22Rv1 (cell line): Measurements from ENCODE around the gene GABRG3.

Source experiments
- H3K27ac ChIP-seq: fragments of 450-650 bp; 2 replicates; pipeline ENCODE4 v1.5.1; 2017
- ZFX ChIP-seq: fragments of 450-650 bp; IDR thresholded peaks from 2 replicates; pipeline ENCODE4 v1.6.1; 2017; ENCODE audit warnings: antibody characterized with exemption, borderline replicate concordance
- TF ChIP-seq, protein P1 (sequence below): fragments of 450-650 bp; IDR thresholded peaks from 2 replicates; pipeline ENCODE4 v1.5.1; 2017; ENCODE audit warnings: mild to moderate bottlenecking

GABRG3 gene

DNA sequence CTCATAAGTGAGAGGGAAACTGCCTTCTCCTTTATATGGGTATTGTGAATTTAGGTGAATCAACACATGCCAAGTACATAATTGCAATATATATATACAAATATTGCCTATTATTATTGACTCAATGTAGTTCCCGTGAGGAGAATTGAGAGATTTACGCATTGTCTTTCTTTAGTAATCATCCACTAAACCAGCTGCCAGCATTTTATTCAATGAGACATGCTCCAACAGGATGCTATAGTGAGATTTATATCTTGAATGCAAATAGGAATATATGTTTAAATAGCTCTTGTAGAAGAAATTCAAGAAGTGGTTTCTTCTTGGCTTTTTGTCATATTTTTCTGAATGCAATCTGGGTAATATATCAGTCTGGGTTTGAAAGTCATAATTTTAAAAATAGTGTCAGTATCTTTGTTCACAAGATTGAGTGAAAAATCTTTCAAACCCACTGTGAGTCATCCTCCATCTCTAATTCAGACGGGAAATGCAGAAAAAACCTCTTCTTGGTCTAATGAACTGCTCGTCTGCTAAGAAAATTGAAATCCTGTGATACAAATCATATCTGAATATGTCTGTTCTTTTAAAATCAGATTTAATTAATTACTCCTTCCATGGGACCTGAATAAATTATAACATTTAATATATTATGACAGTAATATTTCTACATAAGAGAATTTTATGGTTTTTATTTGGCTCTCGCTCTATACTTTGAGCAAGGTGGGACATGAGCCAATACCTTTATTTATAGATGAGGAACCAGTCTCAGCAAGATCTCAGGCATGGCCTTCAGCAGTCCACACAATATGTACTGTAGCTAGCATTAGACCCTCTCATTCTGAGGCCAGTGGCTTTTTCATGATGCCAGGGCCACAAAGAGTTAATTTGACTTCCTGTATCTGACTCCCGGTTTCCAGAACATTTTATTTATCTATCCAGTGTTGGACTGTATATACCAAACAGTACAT, 516.0 kb downstream of the GABRG3 start:
- H3K27ac ChIP-seq: no peak overlapping the region
- no peak for TF ChIP-seq ZFX
- TF ChIP-seq, protein P1, sequence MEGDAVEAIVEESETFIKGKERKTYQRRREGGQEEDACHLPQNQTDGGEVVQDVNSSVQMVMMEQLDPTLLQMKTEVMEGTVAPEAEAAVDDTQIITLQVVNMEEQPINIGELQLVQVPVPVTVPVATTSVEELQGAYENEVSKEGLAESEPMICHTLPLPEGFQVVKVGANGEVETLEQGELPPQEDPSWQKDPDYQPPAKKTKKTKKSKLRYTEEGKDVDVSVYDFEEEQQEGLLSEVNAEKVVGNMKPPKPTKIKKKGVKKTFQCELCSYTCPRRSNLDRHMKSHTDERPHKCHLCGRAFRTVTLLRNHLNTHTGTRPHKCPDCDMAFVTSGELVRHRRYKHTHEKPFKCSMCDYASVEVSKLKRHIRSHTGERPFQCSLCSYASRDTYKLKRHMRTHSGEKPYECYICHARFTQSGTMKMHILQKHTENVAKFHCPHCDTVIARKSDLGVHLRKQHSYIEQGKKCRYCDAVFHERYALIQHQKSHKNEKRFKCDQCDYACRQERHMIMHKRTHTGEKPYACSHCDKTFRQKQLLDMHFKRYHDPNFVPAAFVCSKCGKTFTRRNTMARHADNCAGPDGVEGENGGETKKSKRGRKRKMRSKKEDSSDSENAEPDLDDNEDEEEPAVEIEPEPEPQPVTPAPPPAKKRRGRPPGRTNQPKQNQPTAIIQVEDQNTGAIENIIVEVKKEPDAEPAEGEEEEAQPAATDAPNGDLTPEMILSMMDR: no peak

DNA sequence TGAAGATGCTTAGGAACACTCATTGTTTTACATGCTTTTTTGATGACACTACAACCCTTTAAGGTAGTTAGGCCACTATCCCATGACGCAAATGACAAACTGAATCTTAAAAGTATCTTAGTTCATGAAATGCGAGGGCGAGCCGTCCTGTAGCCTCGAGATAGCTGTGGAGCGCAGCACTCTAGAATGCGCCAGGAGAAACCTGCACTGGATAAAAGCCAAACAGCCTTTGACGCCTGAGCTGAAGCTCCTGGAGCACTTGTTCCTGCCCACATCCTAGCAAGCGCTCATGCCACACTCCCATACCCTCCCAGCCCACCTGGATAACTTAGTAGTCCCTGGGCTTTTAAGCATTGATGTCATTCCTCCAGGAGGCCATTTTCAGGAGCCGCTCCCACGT, 516.9 kb downstream of the GABRG3 start:
- TF ChIP-seq, protein P1: no peak
- TF ChIP-seq ZFX: no peak
- H3K27ac ChIP-seq: no peak overlapping the region

DNA sequence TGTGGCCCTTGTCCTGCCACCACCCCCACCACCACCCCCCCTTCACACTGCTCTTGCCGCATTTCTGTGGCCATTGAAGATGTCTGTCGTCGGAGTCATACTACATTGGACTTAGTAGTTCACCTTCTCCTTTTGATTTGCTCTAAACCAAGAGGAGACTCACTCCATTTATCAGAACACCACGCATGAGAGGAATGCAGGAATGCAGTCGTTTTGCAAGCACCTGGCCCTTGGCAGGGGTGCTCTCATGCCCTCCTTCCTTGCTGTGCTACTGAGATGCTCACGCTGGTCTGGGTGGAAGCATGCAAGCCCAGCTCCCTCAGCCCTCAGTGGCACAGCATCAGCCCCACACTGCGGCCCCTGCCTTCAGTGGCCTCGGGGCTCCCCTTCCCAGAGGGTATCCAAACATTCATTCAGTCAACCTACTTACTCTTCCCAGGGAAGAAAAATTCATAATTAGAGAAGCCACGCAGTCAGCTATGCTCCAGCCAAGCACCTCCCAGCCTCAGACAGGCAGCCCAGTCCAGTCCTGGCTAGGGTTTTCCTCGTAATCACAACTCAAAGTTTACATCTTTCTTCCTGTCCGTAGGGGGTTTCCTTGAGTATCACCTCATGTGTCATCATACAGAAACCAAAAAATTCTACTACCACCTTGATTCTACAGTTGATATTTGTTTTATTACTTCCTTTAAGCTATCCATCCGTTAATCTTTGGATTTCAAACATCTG, 520.0 kb downstream of the GABRG3 start:
- no peak overlapping the region for H3K27ac ChIP-seq
- TF ChIP-seq, protein P1: no peak
- TF ChIP-seq ZFX: no peak

DNA sequence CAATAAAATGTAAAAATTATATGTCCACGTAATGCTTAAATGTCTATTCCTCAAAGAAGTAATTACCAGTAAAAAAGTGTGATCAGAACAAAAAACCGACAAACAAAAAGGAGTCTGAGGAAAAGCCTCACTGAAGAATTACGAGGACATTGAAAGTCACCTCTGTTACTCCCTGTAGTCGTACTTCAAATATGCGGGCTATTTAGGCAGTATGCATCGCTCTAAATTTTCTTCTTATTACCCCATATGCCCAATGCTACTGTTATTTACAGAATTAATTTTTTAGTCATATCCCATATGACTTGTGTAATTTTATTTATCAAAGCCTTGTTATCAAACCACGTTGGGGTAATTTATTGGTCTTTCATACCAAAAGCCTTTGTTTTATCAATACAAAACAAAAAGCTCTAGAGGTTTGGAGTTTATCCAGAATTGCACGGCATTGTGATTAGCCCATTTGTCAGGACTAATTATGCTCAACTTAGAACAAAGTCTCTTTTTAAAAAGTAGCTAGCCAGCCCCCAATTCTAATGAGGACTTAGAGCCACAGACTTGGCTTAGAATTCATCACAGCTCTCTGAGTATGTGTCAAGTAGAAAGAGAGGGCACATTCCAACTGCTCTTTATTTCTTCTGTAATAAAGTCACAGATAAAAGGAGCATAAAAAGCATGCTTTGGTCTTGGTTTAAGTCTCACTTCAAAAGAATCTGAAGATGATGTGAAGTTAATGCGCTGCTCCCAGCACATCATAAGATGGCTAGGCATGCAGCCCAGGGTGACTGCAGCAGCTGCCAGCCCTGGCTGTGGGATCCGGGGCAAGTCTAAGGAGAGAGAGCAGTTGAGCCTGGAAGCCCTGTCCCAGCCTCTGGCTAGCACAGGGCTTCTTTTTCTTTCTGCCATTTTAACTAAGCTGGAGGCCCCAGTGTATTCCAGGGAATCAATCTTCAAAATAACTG, 521.0 kb downstream of the GABRG3 start:
- no peak for TF ChIP-seq ZFX
- TF ChIP-seq, protein P1: no peak
- H3K27ac ChIP-seq: no peak overlapping the region

DNA sequence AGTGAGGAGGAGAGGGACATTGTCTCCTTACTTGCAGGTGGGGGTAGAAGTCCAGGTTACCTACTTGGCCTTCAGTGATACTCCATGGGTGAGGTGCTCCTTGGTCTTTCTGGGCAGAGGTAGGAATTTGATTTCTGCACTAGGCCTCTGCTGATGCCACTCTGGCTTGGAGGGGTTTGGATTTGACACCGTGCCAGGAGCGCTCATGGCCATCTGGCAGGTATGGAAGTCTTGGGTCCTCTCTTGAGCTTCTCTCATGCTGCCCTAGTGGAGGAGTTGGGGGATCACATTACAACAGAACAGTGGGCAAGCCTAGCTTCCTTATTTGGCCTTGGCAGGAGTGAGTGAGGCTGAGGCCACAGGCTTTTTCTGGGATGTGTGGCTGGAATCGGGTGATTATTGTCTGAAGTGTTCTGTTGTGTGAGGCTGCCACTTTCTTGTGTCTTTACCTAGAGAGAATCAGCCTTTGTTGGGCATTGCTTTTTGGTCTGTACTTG, 525.0 kb downstream of the GABRG3 start:
- H3K27ac ChIP-seq: no peak overlapping the region
- TF ChIP-seq, protein P1: no peak
- TF ChIP-seq ZFX: no peak

DNA sequence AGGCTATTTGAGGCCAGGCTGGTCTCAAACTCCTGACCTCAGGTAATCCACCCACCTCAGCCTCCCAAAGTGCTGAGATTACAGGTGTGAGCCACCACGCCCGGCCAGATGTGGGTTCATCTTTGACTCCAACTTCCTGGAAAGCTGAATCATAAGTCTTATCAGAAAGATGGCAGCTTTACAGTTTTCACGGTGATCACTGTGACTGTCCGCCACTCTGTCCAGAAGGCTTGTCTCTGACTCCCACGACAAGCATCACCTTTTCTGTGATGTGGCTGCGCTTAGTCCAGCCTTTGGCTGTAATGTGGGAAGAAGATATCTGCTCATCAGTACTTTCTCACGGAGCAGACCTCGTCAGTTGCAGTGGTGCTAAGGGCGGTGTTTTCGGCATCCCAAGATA, 527.7 kb downstream of the GABRG3 start:
- TF ChIP-seq, protein P1: no peak
- TF ChIP-seq ZFX: no peak
- no peak overlapping the region for H3K27ac ChIP-seq
